HL-60 (cell line): ENCODE measurements around the gene CARD19.

Experiments used
- DNase-seq, 2 experiments: peaks; one replicate each; pipeline ENCODE4 v3.0.0-alpha.2; 2010 to 2020; ENCODE audit warnings: low read depth in 1 of 2, low spot score in 1 of 2
- H3K27ac ChIP-seq: fragments of 250-450 bp; sonication (Bioruptor Pico); replicated peaks from 2 replicates; pipeline ENCODE4 v1.5.1; 2020; ENCODE audit warnings: mild to moderate bottlenecking, moderate library complexity
- H3K27me3 ChIP-seq: fragments of 250-450 bp; sonication (Bioruptor Pico); 2 replicates; pipeline ENCODE4 v1.5.1; 2021; ENCODE audit warnings: mild to moderate bottlenecking, moderate library complexity; ENCODE audit not compliant: insufficient read depth, poor library complexity, severe bottlenecking
- H3K4me3 ChIP-seq: replicated peaks from 2 replicates; pipeline ENCODE4 v1.5.1; 2011; ENCODE audit warnings: mild to moderate bottlenecking, control low read depth, low read length; ENCODE audit not compliant: insufficient read depth
- CTCF ChIP-seq: IDR thresholded peaks from one replicate; pipeline ENCODE4 v1.5.1; 2011; ENCODE audit warnings: low read length, control low read depth, inconsistent platforms; ENCODE audit not compliant: insufficient read depth
- GABPA ChIP-seq: IDR thresholded peaks from 2 replicates; pipeline ENCODE4 v1.6.1; 2012; ENCODE audit warnings: low read depth
- POLR2AphosphoS5 ChIP-seq: IDR thresholded peaks from 2 replicates; pipeline ENCODE4 v1.6.1; 2012; ENCODE audit warnings: low read depth
- REST ChIP-seq: IDR thresholded peaks from 2 replicates; pipeline ENCODE4 v1.6.1; 2012; ENCODE audit warnings: low read depth; ENCODE audit not compliant: insufficient replicate concordance
- SPI1 ChIP-seq: IDR thresholded peaks from 2 replicates; pipeline ENCODE4 v1.6.1; 2012; ENCODE audit warnings: low read depth, mild to moderate bottlenecking, borderline replicate concordance

Gene CARD19

GRCh38 chr9:93147632-93148031 lies 51.6 kb downstream of the CARD19 start:
- TF ChIP-seq REST (no peak), POLR2AphosphoS5 (no peak), GABPA (no peak), SPI1 (no peak), CTCF (no peak)
- H3K4me3 ChIP-seq = no peak overlapping the region
- no peaks in the 10 kb centered on the region for H3K27me3 ChIP-seq
- no peak for DNase-seq
- H3K27ac ChIP-seq = no peak overlapping the region

GRCh38 chr9:93148721-93149120 lies 52.7 kb downstream of the CARD19 start:
- Histone ChIP-seq H3K4me3 (no peak overlapping the region), H3K27ac (no peak overlapping the region), H3K27me3 (no peaks in the 10 kb centered on the region)
- TF ChIP-seq CTCF (no peak), POLR2AphosphoS5 (no peak), GABPA (no peak), REST (no peak), SPI1 (no peak)
- no peak for DNase-seq

GRCh38 chr9:93149361-93149760 lies 53.3 kb downstream of the CARD19 start:
- TF ChIP-seq REST (no peak), SPI1 (no peak), GABPA (no peak), POLR2AphosphoS5 (no peak), CTCF (no peak)
- DNase-seq = no peak
- Histone ChIP-seq H3K27ac (no peak overlapping the region), H3K4me3 (no peak overlapping the region), H3K27me3 (no peaks in the 10 kb centered on the region)
